GM12874 (cell line): Measurements from ENCODE around the gene CDSN.

Source experiments
- TF ChIP-seq, protein P1 (sequence below): IDR thresholded peaks from 2 replicates; pipeline ENCODE4 v1.5.1; 2011; ENCODE audit warnings: low read depth, mild to moderate bottlenecking, control low read depth, low read length, moderate library complexity; ENCODE audit not compliant: insufficient read depth

CDSN gene

DNA sequence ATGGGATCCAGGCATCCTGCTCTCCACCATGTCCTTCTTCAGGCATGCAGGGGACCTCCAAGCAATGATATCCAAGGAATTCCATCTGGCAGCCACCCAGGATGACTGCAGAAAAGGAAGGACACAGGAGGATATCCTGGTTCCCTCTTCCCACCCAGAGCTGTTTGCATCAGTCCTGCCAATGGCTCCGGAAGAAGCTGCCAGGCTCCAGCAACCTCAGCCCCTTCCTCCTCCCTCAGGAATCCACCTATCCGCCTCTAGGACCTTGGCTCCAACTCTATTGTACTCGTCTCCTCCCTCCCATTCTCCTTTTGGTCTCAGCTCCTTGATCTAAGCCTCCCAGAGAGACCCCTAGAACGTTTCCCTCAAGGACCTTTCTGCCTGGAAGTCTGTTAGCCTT, 19.4 kb upstream of the CDSN start:
- TF ChIP-seq, protein P1, sequence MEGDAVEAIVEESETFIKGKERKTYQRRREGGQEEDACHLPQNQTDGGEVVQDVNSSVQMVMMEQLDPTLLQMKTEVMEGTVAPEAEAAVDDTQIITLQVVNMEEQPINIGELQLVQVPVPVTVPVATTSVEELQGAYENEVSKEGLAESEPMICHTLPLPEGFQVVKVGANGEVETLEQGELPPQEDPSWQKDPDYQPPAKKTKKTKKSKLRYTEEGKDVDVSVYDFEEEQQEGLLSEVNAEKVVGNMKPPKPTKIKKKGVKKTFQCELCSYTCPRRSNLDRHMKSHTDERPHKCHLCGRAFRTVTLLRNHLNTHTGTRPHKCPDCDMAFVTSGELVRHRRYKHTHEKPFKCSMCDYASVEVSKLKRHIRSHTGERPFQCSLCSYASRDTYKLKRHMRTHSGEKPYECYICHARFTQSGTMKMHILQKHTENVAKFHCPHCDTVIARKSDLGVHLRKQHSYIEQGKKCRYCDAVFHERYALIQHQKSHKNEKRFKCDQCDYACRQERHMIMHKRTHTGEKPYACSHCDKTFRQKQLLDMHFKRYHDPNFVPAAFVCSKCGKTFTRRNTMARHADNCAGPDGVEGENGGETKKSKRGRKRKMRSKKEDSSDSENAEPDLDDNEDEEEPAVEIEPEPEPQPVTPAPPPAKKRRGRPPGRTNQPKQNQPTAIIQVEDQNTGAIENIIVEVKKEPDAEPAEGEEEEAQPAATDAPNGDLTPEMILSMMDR: no peak

DNA sequence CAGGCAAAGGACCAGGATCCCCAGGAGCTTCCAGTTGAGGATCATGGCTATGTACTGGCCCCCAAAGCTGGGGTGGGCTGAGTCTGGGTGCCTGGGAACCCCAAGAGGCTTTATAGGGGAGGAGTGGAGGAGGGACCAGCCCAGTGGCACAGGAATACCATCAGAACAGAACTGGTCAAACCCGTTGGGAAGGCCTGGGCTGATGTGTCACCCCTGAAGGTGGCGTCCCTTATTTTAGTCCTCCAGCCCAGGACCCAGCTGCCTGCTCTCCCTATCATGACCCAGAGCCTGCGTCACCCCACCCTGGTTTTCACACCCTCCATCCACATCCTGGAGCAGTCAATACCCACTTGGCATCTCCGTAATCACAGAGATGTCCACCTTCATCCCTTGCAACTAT, 18.7 kb upstream of the CDSN start, which contains the start of gene PSORS1C2:
Gene PSORS1C2, minus strand, starts transcription at position 85 of the 400 bp plus-strand sequence. Its CDS starts 40 bp downstream, at position 45.
- TF ChIP-seq, protein P1: no peak

DNA sequence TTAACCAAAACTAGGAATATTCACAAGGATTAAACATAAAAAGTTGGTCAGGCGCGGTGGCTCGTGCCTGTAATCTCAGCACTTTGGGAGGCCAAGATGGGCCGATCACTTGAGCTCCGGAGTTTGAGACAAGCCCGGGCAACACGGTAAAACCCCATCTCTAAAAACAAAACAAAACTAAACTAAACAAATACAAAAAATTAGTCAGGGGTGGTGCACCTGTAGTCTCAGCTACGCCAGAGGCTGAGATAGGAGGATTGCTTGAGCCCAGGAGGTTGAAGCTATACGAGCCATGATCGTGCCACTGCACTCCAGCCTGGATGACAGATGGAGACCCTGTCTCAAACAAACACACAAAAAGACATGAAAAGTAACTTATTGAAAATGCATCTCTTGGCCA, 15.5 kb upstream of the CDSN start:
- TF ChIP-seq, protein P1: no peak

DNA sequence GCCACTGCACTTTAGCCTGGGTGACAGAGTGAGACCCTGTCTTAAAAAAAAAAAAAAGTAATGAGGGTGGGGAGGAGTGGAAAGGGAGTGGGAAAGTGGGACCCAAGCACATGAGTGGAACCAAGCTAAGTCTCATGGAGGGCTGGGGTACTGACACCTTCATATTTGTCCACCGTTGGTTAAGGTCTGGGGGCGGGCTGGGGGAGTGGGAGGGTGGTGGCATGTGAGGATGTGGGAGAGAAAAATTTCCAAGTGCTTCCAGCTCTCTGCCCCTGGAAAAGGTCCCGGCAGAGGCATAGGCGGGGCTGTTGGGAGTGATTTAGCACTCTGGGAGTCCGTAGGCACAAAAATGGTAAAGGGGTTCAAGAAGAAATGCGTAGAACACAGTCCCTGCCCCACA, 12.6 kb upstream of the CDSN start:
- TF ChIP-seq, protein P1: no peak

DNA sequence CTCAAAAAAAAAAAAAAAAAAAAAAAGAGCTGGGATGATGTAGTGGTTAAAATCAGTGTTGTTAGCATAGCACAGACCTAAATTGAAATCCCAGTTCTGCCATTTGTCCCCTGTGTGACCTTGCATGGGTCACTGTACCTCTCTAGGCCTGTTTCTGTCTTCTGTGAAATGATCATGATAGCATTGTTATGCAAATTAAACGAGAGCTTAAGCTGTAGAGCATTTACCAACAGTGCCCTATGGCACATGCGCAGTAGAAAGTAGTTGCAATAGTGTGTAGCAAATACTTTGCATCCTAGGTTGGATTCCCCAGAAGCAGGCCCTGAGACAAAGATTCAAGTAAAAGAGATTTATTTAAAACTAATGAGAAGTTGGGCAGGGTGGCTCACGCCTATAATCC, 11.3 kb upstream of the CDSN start:
- TF ChIP-seq, protein P1: no peak

DNA sequence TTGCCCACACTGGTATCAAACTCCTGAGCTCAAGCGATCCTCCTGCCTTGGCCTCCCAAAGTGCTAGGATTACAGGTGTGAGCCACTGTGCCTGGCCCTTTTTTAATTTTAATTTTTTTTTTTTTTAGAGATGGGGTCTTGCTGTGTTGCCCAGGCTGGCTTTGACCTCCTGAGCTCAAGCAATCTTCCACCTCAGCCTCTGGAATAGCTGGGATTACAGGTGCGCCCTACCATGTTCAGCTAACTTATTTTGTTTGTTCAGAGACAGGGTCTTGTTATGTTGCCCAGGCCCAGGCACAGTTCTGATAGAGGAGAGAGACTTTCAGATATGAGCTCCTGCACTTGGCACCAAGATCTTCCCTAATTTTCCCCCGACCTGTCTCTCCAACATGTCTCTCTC, 10.5 kb upstream of the CDSN start:
- TF ChIP-seq, protein P1: no peak

DNA sequence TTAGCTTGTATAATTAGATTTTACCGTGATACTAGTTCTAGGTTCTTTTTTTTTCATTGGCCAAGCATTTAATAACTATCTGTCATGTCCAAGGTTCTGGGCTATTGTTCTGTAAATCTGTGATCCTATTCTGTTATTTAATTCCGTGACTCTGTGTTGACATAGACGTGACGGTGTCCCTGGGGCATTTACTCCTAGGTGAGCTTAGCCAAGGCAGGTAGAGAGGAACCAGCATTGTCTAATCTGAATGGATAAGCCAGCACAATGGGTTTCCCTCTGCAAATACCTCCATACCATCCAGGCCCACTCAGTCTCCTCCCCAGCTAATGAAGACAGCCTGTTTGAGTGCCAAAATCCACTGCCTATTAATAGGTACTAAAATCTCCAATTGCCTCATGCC, 8.9 kb upstream of the CDSN start:
- TF ChIP-seq, protein P1: no peak
